Esophagus squamous epithelium (tissue), 5 donors: ENCODE results near the gene CTNNA1. TPM values are rescaled to one million over a fixed set of nuclear protein-coding genes. Genes with fewer than 3 reads are reported as not detected.

Experiments used
- DNase-seq: peaks from one replicate; lab custom pipeline; 2025; lab: John Stamatoyannopoulos, UW
- H3K27ac ChIP-seq, 4 donors: fragments of 200-600 bp; sonication (generic); one replicate each; pipeline ENCODE4 v1.5.1; 2016 to 2019; ENCODE audit warnings: mild to moderate bottlenecking in 1 of 4
- H3K27me3 ChIP-seq, 4 donors: fragments of 200-600 bp; sonication (generic); 1 replicate in 3 of 4; 2 replicates in 1 of 4; pipeline versions ENCODE4 v1.5.1 to v1.6.0; 2017 to 2021; ENCODE audit warnings: antibody characterized with exemption in 1 of 4
- H3K36me3 ChIP-seq, 3 donors: fragments of 200-600 bp; sonication (generic); one replicate each; pipeline ENCODE4 v1.5.1; 2016 to 2019
- H3K4me1 ChIP-seq, 3 donors: fragments of 200-600 bp; sonication (generic); one replicate each; pipeline ENCODE4 v1.5.1; 2017 to 2019
- H3K4me3 ChIP-seq, 4 donors: fragments of 200-600 bp; sonication (generic); 1 replicate in 3 of 4; 2 replicates in 1 of 4; pipeline ENCODE4 v1.5.1; 2016 to 2019; ENCODE audit warnings: mild to moderate bottlenecking in 2 of 4, moderate library complexity in 1 of 4
- H3K9me3 ChIP-seq, 3 donors: fragments of 200-600 bp; sonication (generic); one replicate each; pipeline ENCODE4 v1.5.1; 2016 to 2019
- CTCF ChIP-seq, 6 experiments: fragments of 450-650 bp in 4 of 6; fragments of 200-600 bp in 2 of 6; sonication (generic) in 2 of 6; IDR thresholded peaks; one replicate each; pipeline ENCODE4 v1.5.1; 2016 to 2019; ENCODE audit warnings: antibody characterized with exemption in 6 of 6, mild to moderate bottlenecking in 4 of 6, moderate library complexity in 4 of 6
- POLR2A ChIP-seq, 4 donors: fragments of 450-650 bp; IDR thresholded peaks; one replicate each; pipeline ENCODE4 v1.6.1; 2017; ENCODE audit warnings: antibody characterized with exemption in 4 of 4, mild to moderate bottlenecking in 4 of 4, moderate library complexity in 3 of 4
- WGBS, 2 donors: methylation state at CpG; one replicate each; pipeline ENCODE4 v1.1.5; 2018; 5-methylcytosine and 5-hydroxymethylcytosine counted together
- intact Hi-C: fragments of 100-400 bp; cut with DNase I; formaldehyde crosslinking; loops from one replicate; pipeline ENCODE4 v1.15.0; 2022
- total RNA-seq, 4 donors: library from RNA; depleted of rRNA; stranded (reverse); fragments of >200 nt; gene quantifications; one replicate each; pipeline ENCODE4 v1.1.0, GENCODE V29; 2016
- donor health status: DM: yes; HTN: yes; CAD: no.

CTNNA1 gene
- total RNA-seq, 4 donors from 2014 or later = 293 to 393 (median 348) TPM

GRCh38 chr5:138708791-138709190 is 44.4 kb upstream of the CTNNA1 start:
- intact Hi-C loops = no loop called here
- Histone ChIP-seq H3K27me3 (no peaks in the 10 kb centered on the region), H3K4me1 (no peaks in the 10 kb centered on the region)

GRCh38 chr5:138709202-138709601 is 44.0 kb upstream of the CTNNA1 start:
- DNase-seq = no peak

More at GRCh38 chr5:138708791-138709190, 44.4 kb upstream of the CTNNA1 start:
- no peak for DNase-seq
- H3K27ac ChIP-seq = no peak overlapping the region
- H3K36me3 ChIP-seq = no peaks in the 10 kb centered on the region
- WGBS, 2 donors = 64 to 75% methylated on average over 5 to 6 of the region's 6 CpGs
- H3K9me3 ChIP-seq = no peaks in the 10 kb centered on the region
- H3K4me3 ChIP-seq = no peak overlapping the region
- TF ChIP-seq CTCF (IDR thresholded peaks at IDR 0.05) (no peak), POLR2A (IDR thresholded peaks at IDR 0.05) (no peak)

GRCh38 chr5:138711087-138711486 is 42.1 kb upstream of the CTNNA1 start:
- TF ChIP-seq POLR2A (IDR thresholded peaks at IDR 0.05) (no peak), CTCF (IDR thresholded peaks at IDR 0.05) (no peak)
- WGBS, 2 donors = 83 to 89% methylated on average over 6 of the region's 6 CpGs
- Histone ChIP-seq H3K27ac (no peak overlapping the region), H3K4me1 (no peaks in the 10 kb centered on the region), H3K36me3 (no peaks in the 10 kb centered on the region), H3K27me3 (no peaks in the 10 kb centered on the region), H3K4me3 (no peak overlapping the region), H3K9me3 (no peaks in the 10 kb centered on the region)
- DNase-seq = no peak
- intact Hi-C loops = no loop called here

More at GRCh38 chr5:138709202-138709601, 44.0 kb upstream of the CTNNA1 start:
- intact Hi-C loops = no loop called here
- Histone ChIP-seq H3K4me3 (no peak overlapping the region), H3K36me3 (no peaks in the 10 kb centered on the region), H3K9me3 (no peaks in the 10 kb centered on the region), H3K27me3 (no peaks in the 10 kb centered on the region), H3K27ac (no peak overlapping the region), H3K4me1 (no peaks in the 10 kb centered on the region)
- TF ChIP-seq CTCF (IDR thresholded peaks at IDR 0.05) (no peak), POLR2A (IDR thresholded peaks at IDR 0.05) (no peak)
- WGBS, 2 donors = 79 to 85% methylated on average over 8 to 9 of the region's 9 CpGs

- Histone ChIP-seq H3K9me3 (no peaks in the 10 kb centered on the region), H3K4me1 (peaks cover 0 to 7% (median 0%) of the 10 kb centered on the region in 3 donors), H3K36me3 (no peaks in the 10 kb centered on the region), H3K4me3 (no peak overlapping the region), H3K27ac (no peak overlapping the region), H3K27me3 (no peaks in the 10 kb centered on the region)
- TF ChIP-seq POLR2A (IDR thresholded peaks at IDR 0.05) = no peak
- no peak for TF ChIP-seq CTCF (IDR thresholded peaks at IDR 0.05)
- 49 to 58% methylated on average over 3 of the region's 3 CpGs for WGBS, 2 donors
- intact Hi-C loops = no loop called here
- DNase-seq = no peak
Measured at GRCh38 chr5:138711811-138712210, 41.4 kb upstream of the CTNNA1 start.

- Histone ChIP-seq H3K4me1 (peaks cover 0 to 7% (median 0%) of the 10 kb centered on the region in 3 donors), H3K36me3 (no peaks in the 10 kb centered on the region), H3K27me3 (no peaks in the 10 kb centered on the region), H3K27ac (no peak overlapping the region), H3K4me3 (no peak overlapping the region), H3K9me3 (no peaks in the 10 kb centered on the region)
- no peak for TF ChIP-seq CTCF (IDR thresholded peaks at IDR 0.05)
- TF ChIP-seq POLR2A (IDR thresholded peaks at IDR 0.05) = no peak
- intact Hi-C loops = no loop called here
- WGBS, 2 donors = 82 to 84% methylated on average over 8 of the region's 8 CpGs
- DNase-seq = no peak
Measured at GRCh38 chr5:138712324-138712723, 40.9 kb upstream of the CTNNA1 start.
